ENCODE data around the gene ASTE1. TPM values are rescaled to one million over a fixed set of nuclear protein-coding genes. Genes with fewer than 3 reads are reported as not detected.
"Not testable (repeated sequence)": the region's sequence is repeated elsewhere in the genome, so short reads cannot be mapped to it uniquely, and the experiment has no call there.

ASTE1 gene
- total RNA-seq, 1 donor from 2014 or later: 4.8 TPM

GRCh38 chr3:131007782-131008181 lies 18.8 kb downstream of the ASTE1 start:
- no peak for ATAC-seq

- no peak for ATAC-seq
These were observed 19.4 kb downstream of the ASTE1 start for GRCh38 chr3:131007256-131007655.

DNA sequence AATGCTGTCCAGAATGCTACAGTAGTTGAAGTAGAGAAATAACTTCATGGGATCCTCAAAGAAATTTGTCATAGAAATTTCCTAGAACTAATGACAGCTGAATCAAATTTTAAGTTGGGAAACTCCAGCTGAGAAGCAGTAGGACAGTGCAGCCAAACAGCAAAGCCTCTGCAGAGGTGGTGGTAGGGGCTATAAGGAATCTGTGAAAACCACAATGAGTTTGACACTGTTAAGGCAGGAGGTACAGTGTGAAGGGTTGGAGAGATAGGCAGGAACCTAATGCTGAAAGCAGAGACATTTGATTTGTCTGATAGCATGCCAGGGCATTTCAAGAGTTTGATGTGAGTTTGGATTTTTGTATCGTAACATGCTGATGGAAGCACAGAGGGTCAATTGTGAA lies 22.0 kb downstream of the ASTE1 start:
- no peak for ATAC-seq

GRCh38 chr3:131001071-131001470 lies 25.6 kb downstream of the ASTE1 start:
- ATAC-seq: no peak

DNA sequence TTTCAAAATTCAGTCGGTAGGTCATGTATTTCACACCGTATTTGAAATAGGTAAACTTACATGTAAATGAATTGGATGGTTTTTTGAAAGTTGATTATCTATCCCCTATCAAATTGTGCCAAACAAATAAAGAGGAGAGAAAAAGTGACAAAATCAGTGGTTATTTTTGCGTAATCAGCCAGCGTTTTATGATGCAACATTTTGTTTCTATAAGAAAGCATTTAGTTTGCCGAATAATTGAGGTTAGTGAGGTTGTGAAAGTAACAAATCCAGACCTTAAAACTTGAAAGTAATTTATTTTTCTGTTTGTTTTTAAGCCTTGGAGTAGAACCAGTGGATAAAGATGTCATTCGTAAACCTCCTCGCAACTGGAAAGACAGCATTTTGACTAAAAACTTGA lies 29.3 kb downstream of the ASTE1 start:
- no peak for ATAC-seq

- no peak for ATAC-seq
These were observed 34.3 kb downstream of the ASTE1 start for GRCh38 chr3:130992344-130992743.

DNA sequence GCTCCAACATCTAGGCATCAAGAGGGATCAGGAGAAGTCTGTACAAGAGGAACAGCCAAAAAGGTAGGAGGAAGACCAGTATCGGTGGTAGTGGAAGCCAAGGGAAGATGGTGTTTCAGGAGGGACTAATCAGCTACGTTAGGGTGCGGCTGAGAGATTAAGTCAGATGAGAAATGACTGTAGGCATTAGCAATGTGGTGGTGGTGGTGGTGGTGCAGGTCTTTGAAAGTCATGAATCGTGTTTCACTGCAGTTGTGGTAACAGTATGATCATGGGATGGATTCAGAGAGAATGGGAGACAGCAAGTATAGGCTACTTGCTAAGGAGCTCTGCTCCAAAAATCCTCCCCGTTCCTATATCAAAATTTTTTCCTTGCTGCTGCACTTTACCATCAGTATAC lies 35.5 kb downstream of the ASTE1 start:
- no peak for ATAC-seq

- ATAC-seq: no peak
These were observed 36.3 kb downstream of the ASTE1 start for GRCh38 chr3:130990282-130990681.

DNA sequence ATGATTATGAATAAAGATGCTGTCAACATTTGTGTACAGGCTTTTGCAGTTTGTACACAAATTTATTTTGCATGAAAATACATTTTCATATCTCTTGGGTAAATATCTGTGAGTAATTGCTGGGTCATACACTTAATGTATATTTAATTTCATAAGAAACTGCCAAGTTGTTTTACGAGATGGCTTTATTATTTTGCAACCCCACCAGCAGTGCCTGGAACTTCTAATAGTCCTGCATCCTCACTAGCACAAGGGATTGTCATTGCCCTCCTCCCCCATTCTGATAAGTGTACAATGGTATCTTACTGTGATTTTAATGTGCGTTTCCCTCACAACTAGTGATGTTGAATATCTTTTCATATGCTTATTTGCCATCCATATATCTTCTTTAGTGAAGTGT lies 45.2 kb downstream of the ASTE1 start:
- no peak for ATAC-seq

DNA sequence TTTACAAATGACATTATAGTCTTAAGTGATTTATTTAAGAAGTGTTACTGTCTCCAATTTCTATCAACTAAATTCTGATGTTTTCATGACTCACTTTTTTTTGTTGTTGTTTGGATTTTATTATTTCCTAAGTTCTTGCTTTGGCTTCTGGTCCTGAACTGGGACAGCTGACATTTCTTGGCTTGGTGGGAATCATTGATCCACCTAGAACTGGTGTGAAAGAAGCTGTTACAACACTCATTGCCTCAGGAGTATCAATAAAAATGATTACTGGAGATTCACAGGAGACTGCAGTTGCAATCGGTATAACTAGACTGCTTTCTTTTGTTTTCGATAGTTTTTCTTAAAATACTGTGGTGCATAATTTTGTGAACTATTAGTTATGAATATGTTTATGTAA lies 47.5 kb downstream of the ASTE1 start:
- no peak for ATAC-seq

- no peak for ATAC-seq
These were observed 49.9 kb downstream of the ASTE1 start for GRCh38 chr3:130976706-130977105.

- ATAC-seq: peak; percentile 100
These were observed 51.4 kb downstream of the ASTE1 start for GRCh38 chr3:130975251-130975650.

- ATAC-seq: no peak
These were observed 52.4 kb downstream of the ASTE1 start for GRCh38 chr3:130974201-130974600.

DNA sequence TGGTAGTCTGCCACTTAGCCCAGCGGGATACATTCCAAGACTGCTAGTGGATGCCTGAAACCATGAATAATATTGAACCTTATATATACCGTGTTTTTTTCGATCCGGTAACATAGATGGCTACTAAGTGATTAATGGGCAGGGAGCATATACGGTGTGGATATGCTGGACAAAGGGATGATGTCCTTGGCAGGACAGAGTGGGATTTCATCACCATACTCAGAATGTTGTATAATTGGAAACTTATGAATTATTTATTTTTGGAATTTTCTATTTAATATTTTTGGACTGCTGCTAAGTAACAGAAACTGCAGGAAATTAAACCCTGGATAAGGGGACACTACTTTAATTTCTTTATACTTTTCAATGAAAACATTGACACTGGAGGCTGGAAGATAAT lies 53.2 kb downstream of the ASTE1 start:
- no peak for ATAC-seq

DNA sequence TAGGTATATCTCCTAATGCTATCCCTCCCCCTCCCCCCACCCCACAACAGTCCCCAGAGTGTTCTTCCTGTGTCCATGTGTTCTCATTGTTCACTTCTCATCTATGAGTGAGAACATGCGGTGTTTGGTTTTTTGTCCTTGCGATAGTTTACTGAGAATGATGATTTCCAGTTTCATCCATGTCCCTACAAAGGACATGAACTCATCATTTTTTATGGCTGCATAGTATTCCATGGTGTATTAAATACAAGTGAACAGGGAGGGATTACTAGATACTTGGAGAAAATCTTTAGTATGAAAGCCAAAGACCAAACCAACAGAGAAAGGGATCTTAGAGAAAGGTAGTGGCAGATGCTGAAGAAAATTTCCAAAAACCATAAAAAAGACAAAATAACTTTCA lies 54.0 kb downstream of the ASTE1 start:
- not testable (repeated sequence) for ATAC-seq

DNA sequence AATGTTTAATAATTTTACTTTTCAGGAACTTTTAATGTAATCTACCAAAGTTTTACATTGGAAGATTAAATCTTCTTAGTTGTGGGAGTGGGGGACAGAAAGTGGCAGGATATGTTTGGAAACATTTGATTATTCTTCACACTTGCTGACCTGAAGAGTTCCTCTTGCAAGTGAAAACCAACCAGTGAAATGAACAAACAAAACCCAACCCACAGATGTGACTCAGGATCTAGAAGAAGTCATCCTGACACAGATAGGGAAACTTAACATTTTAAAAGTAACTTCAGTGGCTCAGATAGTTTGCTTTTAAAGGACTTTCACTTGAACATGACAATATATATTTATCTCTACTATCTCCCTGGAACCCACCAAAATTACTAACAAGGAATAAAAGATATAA lies 55.4 kb downstream of the ASTE1 start:
- no peak for ATAC-seq

DNA sequence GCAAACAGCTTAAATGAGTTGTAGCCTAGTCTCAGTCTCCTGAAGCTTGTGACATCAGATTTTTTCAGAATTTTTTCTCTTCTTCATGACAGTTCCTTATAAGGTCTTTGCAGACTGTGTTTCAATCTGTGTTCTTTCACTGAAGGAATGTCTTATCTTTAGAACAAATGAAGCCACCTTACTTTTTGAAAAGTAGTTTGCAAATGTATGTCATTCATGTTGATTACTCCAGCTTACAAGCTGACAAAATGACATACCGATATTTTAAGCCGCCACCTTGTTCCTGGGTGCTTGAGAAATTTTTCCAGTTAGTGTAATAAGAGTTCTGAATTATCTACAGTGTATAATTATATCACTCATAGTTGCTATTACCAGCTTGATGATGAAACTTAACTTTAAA lies 57.0 kb downstream of the ASTE1 start:
- no peak for ATAC-seq

- ATAC-seq: no peak
These were observed 58.4 kb downstream of the ASTE1 start for GRCh38 chr3:130968221-130968620.

DNA sequence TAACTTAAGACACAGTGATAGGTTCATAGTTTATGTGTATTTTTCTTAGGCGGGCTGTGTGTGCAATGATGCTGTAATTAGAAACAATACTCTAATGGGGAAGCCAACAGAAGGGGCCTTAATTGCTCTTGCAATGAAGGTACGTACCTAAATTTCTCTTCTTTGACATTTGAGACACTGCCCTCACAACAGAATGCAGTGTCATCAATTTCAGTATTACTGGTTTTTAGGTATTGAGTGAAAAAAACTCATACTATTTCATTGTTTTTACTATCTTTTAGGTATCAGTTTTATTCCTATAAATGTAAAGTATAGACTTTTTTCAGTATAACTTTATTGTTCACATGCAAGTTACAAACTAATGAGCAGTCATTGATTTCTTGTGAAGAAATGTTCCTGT lies 59.3 kb downstream of the ASTE1 start:
- ATAC-seq: no peak

GRCh38 chr3:130963878-130964277 lies 62.7 kb downstream of the ASTE1 start:
- ATAC-seq: peak; percentile 91

Other genes starting within 250 kb of the ASTE1 start
- 33.9 TPM for gene ATP2C1, start 132.7 kb downstream of the ASTE1 start, total RNA-seq
- gene NEK11, start 52 bp upstream of the ASTE1 start, total RNA-seq: 3.4 TPM